AG09319 (cell line): ENCODE measurements around the gene PHLPP1.

Experiments
- DNase-seq: peaks from one replicate; pipeline ENCODE4 v3.0.0-alpha.2; 2010; ENCODE audit warnings: low read depth; ENCODE audit errors: extremely low read depth
- TF ChIP-seq, protein P1 (sequence below): IDR thresholded peaks from 2 replicates; pipeline ENCODE4 v1.5.1; 2011; ENCODE audit warnings: low read depth, mild to moderate bottlenecking, inconsistent platforms, low read length, moderate library complexity

PHLPP1 gene

DNA sequence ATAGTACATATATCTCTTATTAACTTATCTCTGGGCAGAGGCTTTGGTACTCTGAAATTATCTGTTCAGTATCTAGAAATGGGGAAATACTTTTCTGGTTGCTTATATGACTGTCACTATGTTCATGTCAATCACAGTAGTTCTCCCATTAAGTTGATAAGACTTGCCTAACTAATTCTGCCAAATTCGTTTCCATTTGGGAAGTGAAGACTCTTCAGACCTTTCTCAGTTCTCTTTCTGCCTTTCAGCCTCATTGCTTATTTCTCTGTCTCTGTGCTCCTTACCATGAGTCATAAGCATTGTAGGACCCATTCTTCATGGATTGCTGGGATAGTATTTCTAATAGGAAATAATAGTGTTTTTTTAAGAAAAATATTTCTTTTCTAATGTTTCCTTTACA, 113.5 kb downstream of the PHLPP1 start:
- TF ChIP-seq, protein P1, sequence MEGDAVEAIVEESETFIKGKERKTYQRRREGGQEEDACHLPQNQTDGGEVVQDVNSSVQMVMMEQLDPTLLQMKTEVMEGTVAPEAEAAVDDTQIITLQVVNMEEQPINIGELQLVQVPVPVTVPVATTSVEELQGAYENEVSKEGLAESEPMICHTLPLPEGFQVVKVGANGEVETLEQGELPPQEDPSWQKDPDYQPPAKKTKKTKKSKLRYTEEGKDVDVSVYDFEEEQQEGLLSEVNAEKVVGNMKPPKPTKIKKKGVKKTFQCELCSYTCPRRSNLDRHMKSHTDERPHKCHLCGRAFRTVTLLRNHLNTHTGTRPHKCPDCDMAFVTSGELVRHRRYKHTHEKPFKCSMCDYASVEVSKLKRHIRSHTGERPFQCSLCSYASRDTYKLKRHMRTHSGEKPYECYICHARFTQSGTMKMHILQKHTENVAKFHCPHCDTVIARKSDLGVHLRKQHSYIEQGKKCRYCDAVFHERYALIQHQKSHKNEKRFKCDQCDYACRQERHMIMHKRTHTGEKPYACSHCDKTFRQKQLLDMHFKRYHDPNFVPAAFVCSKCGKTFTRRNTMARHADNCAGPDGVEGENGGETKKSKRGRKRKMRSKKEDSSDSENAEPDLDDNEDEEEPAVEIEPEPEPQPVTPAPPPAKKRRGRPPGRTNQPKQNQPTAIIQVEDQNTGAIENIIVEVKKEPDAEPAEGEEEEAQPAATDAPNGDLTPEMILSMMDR = no peak
- DNase-seq = no peak

DNA sequence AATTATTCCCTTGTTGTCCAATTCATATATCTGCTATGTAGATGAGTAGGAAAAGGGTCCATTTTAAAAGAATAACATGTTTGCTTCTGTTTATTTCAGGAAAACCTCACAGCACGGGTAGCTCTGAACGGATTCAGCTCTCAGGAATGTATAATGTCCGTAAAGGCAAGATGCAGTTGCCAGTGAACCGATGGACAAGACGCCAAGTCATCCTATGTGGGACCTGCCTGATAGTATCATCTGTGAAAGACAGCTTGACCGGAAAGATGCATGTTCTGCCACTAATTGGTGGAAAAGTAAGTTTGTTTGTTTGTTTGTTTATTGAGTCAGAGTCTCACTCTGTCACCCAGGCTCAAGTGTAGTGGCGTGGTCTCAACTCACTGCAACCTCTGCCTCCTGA, 114.6 kb downstream of the PHLPP1 start:
- no peak for DNase-seq
- TF ChIP-seq, protein P1 = no peak

DNA sequence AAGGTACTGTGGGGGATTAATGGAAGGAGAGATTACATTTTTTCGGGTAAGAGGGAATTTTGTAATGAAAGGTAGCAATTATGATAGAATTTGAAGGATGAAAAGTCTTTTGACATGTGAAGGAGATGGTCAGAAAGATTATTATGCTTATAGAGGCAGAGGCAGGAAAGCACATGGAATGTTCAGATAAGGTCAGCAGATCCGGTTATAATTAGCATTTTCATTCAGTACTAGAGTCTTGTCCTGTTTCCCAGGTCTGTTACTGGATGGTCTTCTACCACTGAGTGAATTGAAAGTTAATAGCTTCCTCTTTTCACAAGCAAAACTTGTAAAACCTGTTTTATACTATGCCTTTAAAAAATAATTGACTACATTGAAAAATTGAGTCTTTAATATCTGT, 116.9 kb downstream of the PHLPP1 start:
- DNase-seq = no peak
- TF ChIP-seq, protein P1 = no peak

DNA sequence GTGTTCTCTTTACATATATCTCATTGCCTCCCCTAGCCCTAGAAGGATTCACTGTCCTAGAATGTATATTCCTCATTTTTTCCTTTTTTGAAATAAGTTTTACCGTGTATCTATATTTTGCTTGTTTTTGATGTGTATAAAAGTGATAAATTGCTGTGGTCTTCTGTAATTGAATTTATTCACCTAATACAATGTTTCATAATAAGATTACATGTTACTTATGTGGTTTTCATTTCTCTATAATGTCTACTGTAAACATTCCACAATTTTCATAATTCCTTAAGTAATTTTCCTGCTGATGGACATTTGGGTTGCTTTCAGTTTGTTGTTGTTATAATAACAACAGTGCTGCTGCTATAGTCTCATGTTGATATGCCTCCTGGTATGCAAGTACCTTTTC, 118.2 kb downstream of the PHLPP1 start:
- no peak for DNase-seq
- TF ChIP-seq, protein P1 = no peak

DNA sequence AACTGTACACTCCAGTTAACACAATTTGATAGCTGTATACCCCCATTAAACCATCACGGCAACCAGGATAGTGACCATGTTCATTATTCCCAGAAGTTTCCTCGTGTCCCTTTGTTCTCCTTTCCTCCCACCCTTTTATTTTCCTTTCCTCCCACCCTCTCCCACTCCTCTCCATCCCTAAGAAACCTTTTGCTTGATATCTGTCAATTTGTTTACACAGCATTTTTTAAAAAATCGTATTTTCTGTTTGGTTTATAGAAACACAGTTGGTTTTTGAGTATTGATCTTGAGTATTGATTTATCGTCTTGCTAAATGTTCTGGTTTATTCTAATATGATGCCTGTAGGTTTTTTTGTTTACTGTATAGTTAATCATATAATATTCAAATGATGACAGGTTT, 119.4 kb downstream of the PHLPP1 start:
- no peak for DNase-seq
- TF ChIP-seq, protein P1 = no peak

DNA sequence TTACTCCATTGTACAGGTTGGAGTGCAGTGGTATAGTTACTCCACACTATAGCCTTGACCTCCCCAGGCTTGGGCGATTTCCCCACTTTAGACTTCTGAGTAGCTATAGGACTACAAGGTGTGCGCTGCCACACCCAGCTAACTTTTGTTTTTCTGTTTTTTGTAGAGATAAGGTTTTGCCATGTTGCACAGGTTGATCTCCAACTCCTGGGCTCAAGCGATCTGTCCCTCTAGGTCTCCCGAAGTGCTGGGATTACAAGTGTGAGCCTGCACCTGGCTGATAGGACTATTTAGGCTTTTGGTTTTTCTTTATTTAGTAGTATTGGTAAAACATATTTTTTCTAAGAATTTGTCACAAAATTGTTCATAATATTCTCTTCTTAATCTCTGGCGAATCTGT, 121.7 kb downstream of the PHLPP1 start:
- TF ChIP-seq, protein P1 = no peak
- DNase-seq = no peak

DNA sequence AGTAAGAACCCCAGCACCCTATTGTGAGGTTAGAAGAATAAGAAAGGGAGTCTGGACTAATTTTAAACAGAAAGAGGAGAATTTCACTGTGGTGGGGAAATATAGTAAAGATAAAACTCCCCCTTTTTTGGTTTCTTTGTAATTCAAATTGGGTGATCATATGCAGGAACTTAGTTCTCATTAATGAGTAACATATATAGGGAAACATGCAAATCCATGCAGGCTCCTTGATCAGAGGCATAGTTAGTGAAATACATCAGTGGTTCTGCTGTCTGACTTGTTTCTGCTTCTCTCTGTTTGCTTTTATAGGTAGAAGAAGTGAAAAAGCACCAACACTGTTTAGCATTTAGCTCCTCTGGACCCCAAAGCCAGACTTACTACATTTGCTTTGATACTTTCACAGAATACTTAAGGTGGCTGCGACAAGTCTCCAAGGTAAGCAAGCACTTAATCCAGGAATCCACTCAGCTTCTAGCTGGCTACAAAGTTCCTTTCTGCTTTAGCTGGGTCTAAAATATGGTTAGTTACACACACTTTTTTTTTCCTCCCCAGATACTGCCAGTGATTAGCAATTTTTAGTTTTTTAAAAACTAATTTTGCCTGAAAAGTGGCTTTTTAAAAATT, 123.2 kb downstream of the PHLPP1 start:
- no peak for DNase-seq

More for the DNA sequence above, 123.2 kb downstream of the PHLPP1 start:
- TF ChIP-seq, protein P1 = no peak
